Measurements from ENCODE around the gene LHX8. TPM values are rescaled to one million over a fixed set of nuclear protein-coding genes. Genes with fewer than 3 reads are reported as not detected.

Gene LHX8
- total RNA-seq, 1 donor from 2014 or later, result not detected

- peak; percentile 66 for DNase-seq
Observed at GRCh38 chr1:75208862-75209261, 74.7 kb downstream of the LHX8 start.

Measured in dermis blood vessel endothelial cell (primary cell).